ENCODE measurements around the gene VAV1. TPM values are rescaled to one million over a fixed set of nuclear protein-coding genes. Genes with fewer than 3 reads are reported as not detected.

Gene VAV1
- total RNA-seq, 1 experiment from 2014 or later = 0.83 TPM

- TF ChIP-seq HMGXB4 (CRISPR knock-in tag; IDR thresholded peaks at IDR 0.05) = no peak
Observed at GRCh38 chr19:6728346-6728745, 44.2 kb upstream of the VAV1 start (continued).

- POLR2A ChIA-PET = interaction anchor here (0.5 kb wide), 1 partner anchor 23 kb away, joined by 3 read pairs; no protein-coding TSS in a partner anchor
- ATAC-seq (no peak), DNase-seq (ENCODE audit: low spot score) (no peak)
- Mint-ChIP-seq H3K27me3 (ENCODE audit: low read depth) (no peaks in the 10 kb centered on the region), H3K9me3 (0 out of 2 replicates have a peak, but pooled peaks cover 6% of the 10 kb centered on the region), H3K4me1 (peaks cover 4% of the 10 kb centered on the region; the same call in 1 of the 2 replicates), H3K36me3 (peaks cover 9% of the 10 kb centered on the region), H3K27ac (peak overlapping the region; percentile 60; the same call in 1 of the 2 replicates), H3K4me3 (no peak overlapping the region)
- CTCF ChIA-PET = no interaction called here
- no peak for TF ChIP-seq NR2C2 (CRISPR knock-in tag; IDR thresholded peaks at IDR 0.05)
- TF ChIP-seq USF2 (CRISPR knock-in tag; IDR thresholded peaks at IDR 0.05) = no peak
- TF ChIP-seq E2F5 (CRISPR knock-in tag; IDR thresholded peaks at IDR 0.05) = no peak
- TF ChIP-seq TCF7 (CRISPR knock-in tag; IDR thresholded peaks at IDR 0.05; ENCODE audit: low read depth) = no peak
- no peak for TF ChIP-seq HMGXB4 (CRISPR knock-in tag; IDR thresholded peaks at IDR 0.05)
- TF ChIP-seq STAT6 (CRISPR knock-in tag; conservative IDR thresholded peaks at IDR 0.05; ENCODE audit: low read depth) = no peak
- no peak for TF ChIP-seq ZNF281 (CRISPR knock-in tag; IDR thresholded peaks at IDR 0.05)
- TF ChIP-seq ZMAT4 (CRISPR knock-in tag; IDR thresholded peaks at IDR 0.05) = no peak
- TF ChIP-seq ESRRA (CRISPR knock-in tag; IDR thresholded peaks at IDR 0.05; ENCODE audit: borderline replicate concordance) = no peak
- no peak for TF ChIP-seq ATF2 (CRISPR knock-in tag; IDR thresholded peaks at IDR 0.05; ENCODE audit: borderline replicate concordance, low read depth)
- TF ChIP-seq PRDM15 (CRISPR knock-in tag; IDR thresholded peaks at IDR 0.05) = no peak
- TF ChIP-seq ATF6 (CRISPR knock-in tag; IDR thresholded peaks at IDR 0.05) = no peak
- no peak for TF ChIP-seq ETV6 (CRISPR knock-in tag; IDR thresholded peaks at IDR 0.05)
Observed at GRCh38 chr19:6729573-6730152, 42.8 kb upstream of the VAV1 start.
